ENCODE measurements around the gene SEC14L6.

DNA sequence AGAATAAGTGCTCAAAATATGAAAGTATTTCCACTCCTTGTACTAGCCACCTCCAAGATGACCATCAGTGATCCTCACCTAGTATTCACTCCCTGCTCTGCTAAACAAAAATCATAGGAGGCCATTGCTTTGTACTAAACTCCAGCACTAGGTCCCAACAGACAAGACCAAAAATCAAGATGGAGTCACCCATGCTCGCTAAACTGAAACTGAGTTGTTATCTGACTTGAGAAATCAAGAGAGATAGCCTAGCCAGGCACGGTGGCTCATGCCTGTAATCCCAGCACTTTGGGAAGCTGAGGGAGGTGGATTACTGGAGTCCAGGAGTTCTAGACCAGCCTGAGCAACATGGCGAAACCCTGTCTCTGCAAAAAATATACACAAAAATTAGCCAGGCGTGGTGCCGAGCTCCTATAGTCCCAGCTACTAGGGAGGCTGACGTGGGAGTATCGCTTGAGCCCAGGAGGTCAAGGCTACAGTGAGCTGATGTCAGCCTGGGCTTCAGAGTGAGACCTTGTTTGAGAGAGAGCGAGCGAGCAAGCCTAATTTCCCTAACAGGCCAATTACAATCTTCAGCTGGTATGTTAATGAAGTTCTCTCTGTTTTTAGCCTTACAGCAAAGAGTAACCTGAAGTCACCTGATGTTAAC, 9.3 kb downstream of the SEC14L6 start:
- TF ChIP-seq CTCF (IDR thresholded peaks at IDR 0.05) = no peak
- TF ChIP-seq POLR2A (IDR thresholded peaks at IDR 0.05) = no peak
- no peak for TF ChIP-seq POLR2AphosphoS5 (IDR thresholded peaks at IDR 0.05; ENCODE audit: insufficient read depth in 1 of 2, low read depth in 1 of 2)
